NK-92 (cell line): ENCODE measurements around the gene HOXB6.

Experiments
- DNase-seq: peaks from one replicate; lab custom pipeline; 2025; ENCODE audit not compliant: unreplicated experiment; lab: John Stamatoyannopoulos, UW

Gene HOXB6

GRCh38 chr17:48555258-48556228 lies 49.2 kb downstream of the HOXB6 start:
- no peak for DNase-seq

GRCh38 chr17:48554412-48555257 lies 50.2 kb downstream of the HOXB6 start:
- DNase-seq: no peak

GRCh38 chr17:48553826-48554225 lies 51.0 kb downstream of the HOXB6 start:
- DNase-seq: no peak

DNA sequence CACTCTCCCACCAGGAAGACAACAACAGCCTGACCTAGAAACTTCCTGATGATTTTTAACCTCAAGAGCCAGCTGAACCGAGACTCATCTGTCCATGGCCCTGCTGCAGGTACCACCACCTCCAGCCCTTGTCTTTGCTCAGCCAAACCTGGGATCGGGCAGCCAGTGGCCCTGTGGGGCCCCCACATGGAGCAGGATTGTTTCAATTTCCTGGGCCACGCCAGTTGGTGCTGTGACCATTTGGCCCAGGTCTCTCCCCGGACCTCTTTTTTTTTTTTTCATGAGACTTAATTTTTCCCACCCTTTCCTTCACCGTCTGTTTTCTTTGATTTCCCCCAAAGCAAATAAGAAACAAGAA lies 51.6 kb downstream of the HOXB6 start:
- DNase-seq: no peak

DNA sequence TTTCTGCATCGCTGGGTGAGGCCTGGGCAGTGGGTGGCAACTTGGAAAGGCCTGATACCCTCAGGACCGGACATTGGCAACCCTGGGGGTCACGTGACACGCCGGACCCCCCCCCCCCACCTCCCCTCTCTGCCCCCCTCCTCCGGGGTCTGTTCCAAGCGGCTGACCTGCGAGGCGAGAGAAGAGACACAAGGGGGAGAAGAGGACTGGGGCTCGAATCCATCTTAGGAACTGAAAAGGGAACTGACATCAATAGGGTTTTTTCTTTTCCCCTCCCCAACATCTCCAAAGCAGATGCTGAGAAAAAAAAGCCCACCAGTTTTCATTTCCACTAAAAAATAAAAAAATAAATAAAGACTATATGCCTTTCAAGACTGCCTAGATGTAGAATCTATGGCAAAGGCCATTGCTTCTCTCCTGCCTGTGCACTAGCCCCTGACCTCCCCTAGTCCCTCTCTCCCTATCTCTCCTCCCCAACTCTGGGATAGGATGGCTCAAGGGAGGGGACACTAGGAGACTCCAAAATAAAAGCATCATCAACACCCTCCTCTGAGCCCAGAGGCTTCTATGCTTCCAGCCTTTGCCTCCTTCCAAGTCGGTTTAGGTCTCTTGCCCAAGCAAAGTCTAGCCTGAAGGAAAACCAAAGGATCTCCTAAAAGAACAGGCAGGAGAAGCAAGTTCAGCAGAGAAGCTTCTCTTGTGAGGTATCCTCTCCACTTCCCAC lies 52.2 kb downstream of the HOXB6 start:
- DNase-seq: no peak

DNA sequence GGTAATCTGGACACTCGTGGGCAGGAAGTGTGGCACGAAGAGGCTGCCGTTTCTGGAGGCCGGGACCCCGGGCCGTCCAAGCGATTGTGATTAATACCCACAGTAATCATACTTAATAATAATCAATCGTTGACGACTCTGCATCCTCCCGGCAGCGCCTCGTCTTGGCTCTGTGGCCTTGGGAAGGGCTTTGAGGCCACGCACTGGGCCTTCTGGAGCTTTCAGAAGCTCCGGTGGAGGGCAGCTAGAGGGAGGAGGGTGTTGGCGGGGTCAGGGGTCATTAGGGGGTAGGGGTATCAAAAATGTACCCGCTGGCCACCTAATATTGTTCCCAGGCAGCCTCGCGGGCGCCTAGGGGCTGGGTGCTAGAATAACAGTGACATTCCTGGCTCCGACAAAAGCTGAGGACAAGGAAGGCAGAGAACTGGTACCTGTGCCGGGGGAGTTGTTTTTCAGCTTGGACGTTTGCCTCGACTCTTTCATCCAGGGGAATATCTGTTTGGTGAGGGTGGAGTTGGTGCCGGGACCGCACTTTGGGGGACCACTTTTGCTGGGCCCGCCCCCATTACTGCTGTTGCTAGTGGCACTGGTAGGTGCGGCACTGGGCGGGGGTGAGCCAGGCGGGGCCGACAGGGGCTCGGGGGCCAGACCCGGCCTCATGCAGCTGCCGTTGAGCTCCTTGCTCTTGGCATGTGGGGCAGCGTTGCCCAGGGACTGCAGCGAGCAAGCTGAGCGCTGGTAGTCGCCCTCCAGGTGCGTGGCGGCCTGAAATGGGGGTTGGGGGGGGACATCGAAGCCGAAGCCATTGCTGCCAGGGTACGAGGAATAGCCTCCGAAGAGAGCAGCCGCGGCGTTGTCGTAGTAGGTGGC lies 53.0 kb downstream of the HOXB6 start:
- no peak for DNase-seq

GRCh38 chr17:48551214-48551555 lies 53.6 kb downstream of the HOXB6 start:
- no peak for DNase-seq

DNA sequence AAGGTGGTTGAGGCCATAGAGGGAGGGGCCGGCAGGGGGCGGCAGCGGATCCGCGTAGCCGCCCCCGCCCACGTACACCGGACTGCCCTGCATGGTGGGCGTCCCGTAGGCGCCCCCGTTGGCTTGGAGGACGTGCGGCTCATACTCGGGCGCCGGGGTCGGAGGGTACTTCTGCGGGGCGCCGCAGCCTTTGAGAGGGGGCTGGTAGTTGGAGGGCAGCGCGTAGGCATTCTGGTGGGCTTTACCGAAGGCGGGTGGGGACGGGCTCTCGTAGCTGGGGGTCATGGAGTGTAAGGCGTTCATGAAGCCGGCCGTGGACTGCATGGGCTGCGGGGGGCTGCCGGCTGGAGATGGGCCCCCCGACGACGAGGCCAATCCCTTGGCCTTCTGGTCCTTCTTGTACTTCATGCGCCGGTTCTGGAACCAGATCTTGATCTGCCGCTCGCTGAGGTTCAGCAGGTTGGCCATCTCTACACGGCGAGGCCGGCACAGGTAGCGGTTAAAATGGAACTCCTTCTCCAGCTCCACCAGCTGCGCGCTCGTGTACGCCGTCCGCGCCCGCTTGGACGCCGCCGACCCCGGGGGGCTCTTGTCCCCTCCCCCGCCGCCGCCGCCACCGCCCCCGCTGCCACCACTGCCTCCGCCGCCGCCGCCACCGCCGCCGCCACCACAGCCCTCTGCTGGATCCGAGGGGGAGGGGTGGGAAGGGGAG lies 54.1 kb downstream of the HOXB6 start:
- no peak for DNase-seq

GRCh38 chr17:48549914-48550501 lies 54.8 kb downstream of the HOXB6 start:
- no peak for DNase-seq

DNA sequence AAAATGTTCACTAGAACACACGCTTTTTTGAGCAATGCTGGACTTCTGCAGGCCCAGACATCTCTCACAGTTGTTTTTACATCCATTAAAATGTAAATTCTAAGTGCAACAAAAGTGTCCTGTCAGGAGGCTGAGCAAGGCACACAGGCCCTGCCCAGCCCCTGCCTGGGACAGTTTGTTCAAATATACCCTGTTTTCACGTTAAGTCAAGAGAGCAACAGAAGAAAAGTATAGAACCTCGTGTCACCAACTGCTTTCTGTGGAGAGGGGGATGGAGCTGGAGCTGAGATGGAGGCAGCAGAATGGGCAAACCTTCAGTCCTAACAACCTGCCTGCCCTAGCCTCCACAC lies 55.5 kb downstream of the HOXB6 start:
- no peak for DNase-seq

DNA sequence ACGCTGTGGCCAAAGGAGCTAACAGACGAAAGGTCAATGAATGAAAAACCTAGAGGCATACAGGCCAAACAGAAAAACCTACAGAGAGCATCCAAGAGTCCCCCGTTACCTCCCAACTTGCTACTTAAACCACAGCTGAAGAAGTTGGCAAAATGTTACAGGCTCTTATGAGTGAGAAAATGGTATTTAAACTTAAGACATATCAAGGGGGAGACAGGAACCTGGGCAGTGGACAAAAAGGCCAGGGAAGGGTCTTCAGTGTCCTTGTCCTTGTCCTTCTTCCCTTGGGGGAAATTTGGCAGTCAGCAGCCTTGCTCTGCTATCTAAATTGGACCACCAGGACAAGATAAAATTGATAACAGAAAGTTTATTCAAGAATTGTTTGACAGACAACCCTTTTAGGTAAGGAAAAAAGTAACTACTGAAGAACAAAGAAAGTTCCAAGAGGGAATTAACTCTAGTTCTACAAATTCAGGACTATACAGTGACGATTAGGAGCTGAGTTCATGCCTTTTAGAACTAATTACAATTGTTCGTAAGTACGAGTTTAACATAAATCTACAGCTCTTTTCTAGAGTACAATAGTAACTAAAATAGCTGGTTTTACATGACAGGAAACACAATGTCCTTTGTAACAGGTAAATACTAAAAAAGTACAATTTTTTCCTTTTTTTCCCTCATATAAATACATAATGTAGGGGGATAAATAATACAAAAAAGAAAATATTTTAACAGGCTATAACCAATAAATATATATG lies 56.1 kb downstream of the HOXB6 start:
- no peak for DNase-seq

- DNase-seq: no peak
Measured at GRCh38 chr17:48547808-48548522, 56.8 kb downstream of the HOXB6 start.

GRCh38 chr17:48546924-48547807 lies 57.6 kb downstream of the HOXB6 start:
- no peak for DNase-seq

DNA sequence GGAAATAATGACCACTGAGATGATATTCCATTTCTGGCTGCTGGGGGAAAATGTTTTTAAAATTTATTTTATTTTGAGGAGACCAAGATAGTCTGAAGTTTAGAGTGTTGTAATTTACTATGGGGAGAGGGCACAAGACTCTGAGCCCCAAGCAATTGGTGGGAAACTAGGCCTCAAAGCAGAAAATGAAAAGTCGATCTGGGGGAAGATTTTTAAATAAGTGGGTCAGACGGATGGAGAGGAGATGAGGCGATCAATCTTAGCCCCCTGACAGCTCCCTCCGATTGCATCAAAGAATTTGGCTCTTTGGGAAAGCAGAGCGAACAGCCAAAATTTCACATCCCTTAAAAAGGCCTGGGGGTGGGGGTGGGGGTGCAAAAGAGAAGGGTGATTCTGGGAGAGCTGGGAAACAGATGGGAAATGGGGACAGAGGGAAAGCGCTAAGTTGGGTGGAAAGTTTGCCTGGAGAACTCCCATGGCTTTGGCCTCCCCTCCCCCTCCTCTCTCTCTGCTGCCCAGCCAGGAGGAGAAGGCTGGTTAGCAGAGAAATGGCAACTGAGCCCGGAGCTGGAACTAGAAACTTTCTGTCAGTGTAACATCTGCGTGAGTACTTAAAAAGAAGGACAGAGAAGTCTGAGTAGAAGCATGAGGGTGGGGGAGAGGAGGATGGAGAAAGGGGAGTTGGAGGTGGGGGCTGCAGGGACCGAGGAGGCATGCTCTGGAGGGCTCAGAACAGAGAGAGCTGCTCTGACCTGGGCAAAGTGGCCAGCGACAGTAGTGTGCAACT lies 58.5 kb downstream of the HOXB6 start:
- no peak for DNase-seq
